ENCODE data around the gene CCDC92.

DNA sequence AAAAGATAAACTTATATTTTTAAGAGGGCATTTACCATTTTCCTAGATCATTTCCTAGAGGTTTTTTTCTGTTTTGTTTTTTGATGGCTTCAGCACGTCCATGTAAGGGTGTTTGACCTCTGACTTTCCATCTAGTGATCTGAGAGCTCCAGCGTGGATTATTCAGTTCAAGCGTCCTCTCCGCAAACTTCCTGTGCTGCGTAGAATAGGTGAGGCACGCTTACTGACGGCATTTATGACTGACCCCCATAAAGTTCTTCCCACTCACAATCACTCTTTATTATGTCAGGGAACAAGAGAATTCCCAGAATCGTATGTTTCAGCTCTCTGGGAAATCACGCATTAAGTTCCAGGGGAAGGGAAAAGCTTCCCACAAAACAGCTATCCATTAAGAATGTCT, 16.4 kb downstream of the CCDC92 start:
- no peak for TF ChIP-seq POLR2AphosphoS5 (IDR thresholded peaks at IDR 0.05)
- TF ChIP-seq CTCF (IDR thresholded peaks at IDR 0.05), result no peak
